Measurements from ENCODE around the gene WDTC1. TPM values are rescaled to one million over a fixed set of nuclear protein-coding genes. Genes with fewer than 3 reads are reported as not detected.
A peak's percentile ranks its signal among the peaks of the same experiment; 100 is the strongest.

Gene WDTC1
- total and polyA plus RNA-seq, 9 of the 15 experiments (the other 6 are each of a cell fraction or from before 2014, with no cell fraction given), result 0.18 to 32.3 (median 8.8) TPM

DNA sequence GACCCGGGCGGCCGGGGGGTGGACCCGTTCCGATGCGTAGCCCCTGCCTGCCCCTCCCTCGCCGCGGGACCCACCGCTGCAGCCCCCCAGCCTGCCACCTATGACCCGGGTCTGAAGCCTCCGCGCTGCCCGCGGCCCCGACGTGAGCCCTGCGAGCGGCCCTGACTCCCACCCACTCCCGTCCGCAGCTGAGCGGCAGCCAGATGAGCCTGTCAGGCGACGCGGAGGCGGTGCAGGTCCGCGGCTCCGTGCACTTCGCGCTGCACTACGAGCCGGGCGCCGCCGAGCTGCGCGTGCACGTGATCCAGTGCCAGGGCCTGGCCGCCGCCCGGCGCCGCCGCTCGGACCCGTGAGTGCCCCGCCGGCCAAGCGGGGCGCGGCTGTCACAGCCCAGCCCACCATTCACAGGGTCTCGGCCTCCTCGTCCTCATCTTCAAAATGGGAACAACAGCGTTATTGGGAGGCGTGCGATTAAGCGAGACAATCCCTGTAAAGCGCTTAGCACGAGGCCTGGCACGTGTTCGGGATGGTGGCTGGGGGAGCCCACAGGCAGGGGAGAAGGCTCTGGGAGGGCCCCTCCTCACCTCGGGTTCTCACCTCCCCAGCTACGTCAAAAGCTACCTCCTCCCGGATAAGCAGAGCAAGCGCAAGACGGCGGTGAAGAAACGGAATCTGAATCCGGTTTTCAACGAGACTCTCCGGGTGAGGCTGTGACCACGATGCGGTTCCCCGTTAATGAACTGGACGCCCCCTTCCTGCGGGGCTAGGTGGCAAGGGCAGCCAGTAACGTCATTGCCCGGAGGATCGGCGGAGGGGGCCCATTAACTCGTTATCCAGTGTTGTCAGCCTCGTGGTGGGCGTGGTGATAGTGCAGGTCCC, 115.6 kb downstream of the WDTC1 start:
- Histone ChIP-seq H3K79me2 (ENCODE audit: control insufficient read depth, insufficient read depth, low read length) (no peaks in the 10 kb centered on the region), H3K27me3 (ENCODE audit: control insufficient read depth in 2 of 2, insufficient read depth in 2 of 2, low read length in 2 of 2) (no peaks in the 10 kb centered on the region), H3K36me3 (ENCODE audit: control insufficient read depth, insufficient read depth, low read length) (no peaks in the 10 kb centered on the region), H3K9ac (ENCODE audit: insufficient read depth in 1 of 2, low read depth in 2 of 2, low read length in 2 of 2) (peak overlapping the region in 1 of 2 experiments; percentile 90; a peak in 2 of 4 replicates), H3K4me2 (ENCODE audit: insufficient read depth, low read length) (peak overlapping the region; percentile 61; the same call in 1 of the 2 replicates), H4K20me1 (replicated peaks; ENCODE audit: control insufficient read depth, insufficient read depth, low read length) (no peaks in the 10 kb centered on the region), H2AFZ (ENCODE audit: low read depth, low read length) (peak overlapping the region; percentile 96), H3K27ac (ENCODE audit: extremely low read depth, low read depth, low read length) (no peak overlapping the region), H3K9me3 (replicated peaks; ENCODE audit: control insufficient read depth, insufficient read depth, low read depth, low read length) (no peaks in the 10 kb centered on the region), H3K4me1 (replicated peaks in 1 of 2; ENCODE audit: control insufficient read depth in 2 of 2, insufficient read depth in 2 of 2, low read length in 2 of 2) (peaks cover 15 to 52% of the 10 kb centered on the region in 2 experiments; a peak in 4 of 5 replicates), H3K9me1 (ENCODE audit: control insufficient read depth, insufficient read depth, low read length) (no peaks in the 10 kb centered on the region), H3K4me3 (no peak overlapping the region)
- BruUV-seq (replicated peaks), result no TSS peak
- intact Hi-C loops (cut with micrococcal nuclease) (no loop called here), in situ Hi-C loops (cut with MboI) (no loop called here)
- peak; percentile 6 for FAIRE-seq
- peak; percentile 10 for ATAC-seq
- DNase-seq (ENCODE audit: extremely low read depth in 1 of 4, low spot score in 3 of 4), result no peak
- 82% methylated on average over 47 of the region's 84 CpGs for WGBS (ENCODE audit: insufficient coverage, low coverage, missing lambda C conversion rate)
- POLR2A ChIA-PET, result interaction anchor here (0.9 to 4.4 kb wide), 9 partner anchors 8 to 23 kb away, joined by 3 to 19 read pairs (median 8); partner anchors contain the start of genes MAP3K6 and SYTL1
- CTCF ChIA-PET (ENCODE audit: low intra/inter-chr PET ratio), result no interaction called here
- TF ChIP-seq ZNF431 (CRISPR knock-in tag; IDR thresholded peaks at IDR 0.05), result peak; percentile 35; the same call in 1 of the 2 replicates
- TF ChIP-seq, protein P1, sequence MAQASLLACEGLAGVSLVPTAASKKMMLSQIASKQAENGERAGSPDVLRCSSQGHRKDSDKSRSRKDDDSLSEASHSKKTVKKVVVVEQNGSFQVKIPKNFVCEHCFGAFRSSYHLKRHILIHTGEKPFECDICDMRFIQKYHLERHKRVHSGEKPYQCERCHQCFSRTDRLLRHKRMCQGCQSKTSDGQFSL (CRISPR knock-in tag; IDR thresholded peaks at IDR 0.05), result 0 out of 2 replicates have a peak, but pooled peaks have one; percentile 30
- TF ChIP-seq, protein P1 (tag; IDR thresholded peaks at IDR 0.05), result no peak
- TF ChIP-seq CCNT2 (IDR thresholded peaks at IDR 0.05; ENCODE audit: borderline replicate concordance, extremely low read depth, insufficient read length, low read depth, low read length), result peak; percentile 1
- TF ChIP-seq, protein P2, sequence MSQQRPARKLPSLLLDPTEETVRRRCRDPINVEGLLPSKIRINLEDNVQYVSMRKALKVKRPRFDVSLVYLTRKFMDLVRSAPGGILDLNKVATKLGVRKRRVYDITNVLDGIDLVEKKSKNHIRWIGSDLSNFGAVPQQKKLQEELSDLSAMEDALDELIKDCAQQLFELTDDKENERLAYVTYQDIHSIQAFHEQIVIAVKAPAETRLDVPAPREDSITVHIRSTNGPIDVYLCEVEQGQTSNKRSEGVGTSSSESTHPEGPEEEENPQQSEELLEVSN (IDR thresholded peaks at IDR 0.05; ENCODE audit: borderline replicate concordance in 1 of 2, extremely low read depth in 1 of 2, insufficient read depth in 1 of 2, insufficient read length in 1 of 2, low read depth in 1 of 2, low read length in 1 of 2, poor library complexity in 1 of 2, severe bottlenecking in 1 of 2), result peak in 1 of 2 experiments; percentile 4
- TF ChIP-seq DACH1 (IDR thresholded peaks at IDR 0.05; ENCODE audit: partially characterized antibody), result peak; percentile 31
- 0 out of 2 replicates have a peak, but pooled peaks have one; percentile 50 for TF ChIP-seq ZC3H4 (CRISPR knock-in tag; IDR thresholded peaks at IDR 0.05; ENCODE audit: borderline replicate concordance)
- peak; percentile 13; the same call in 1 of the 2 replicates for TF ChIP-seq RBFOX2 (IDR thresholded peaks at IDR 0.05; ENCODE audit: low read depth, low read length)
- no peak for TF ChIP-seq TCF15 (CRISPR knock-in tag; IDR thresholded peaks at IDR 0.05)
- no peak for TF ChIP-seq ZKSCAN1 (IDR thresholded peaks at IDR 0.05; ENCODE audit: low read depth, low read length)
- peak; percentile 9; the same call in 1 of the 2 replicates for TF ChIP-seq PHF8 (IDR thresholded peaks at IDR 0.05; ENCODE audit: borderline replicate concordance, low read length)
- 0 out of 2 replicates have a peak, but pooled peaks have one; percentile 2 for TF ChIP-seq EGR1 (conservative IDR thresholded peaks at IDR 0.05)
- no peak for TF ChIP-seq ZC3H11A (IDR thresholded peaks at IDR 0.05; ENCODE audit: low read depth, low read length)
- TF ChIP-seq RAD21 (CRISPR knock-in tag; conservative IDR thresholded peaks at IDR 0.05 in 1 of 2, IDR thresholded peaks at IDR 0.05 in 1 of 2), result no peak
- peak; percentile 75; the same call in 1 of the 2 replicates for TF ChIP-seq ZBTB33 (CRISPR knock-in tag; IDR thresholded peaks at IDR 0.05)

Measured in K562 (cell line).